HEK293 (cell line): ENCODE measurements around the gene LRP5.

Source experiments
- CTCF ChIA-PET: fragments of 350-600 bp; formaldehyde crosslinking; extraction: SDS; loops from one replicate; lab custom pipeline; 2021; ENCODE audit warnings: antibody characterized with exemption; lab: Yijun Ruan, JAX
- POLR2A ChIA-PET: fragments of 300-600 bp; formaldehyde crosslinking; extraction: SDS; loops from one replicate; lab custom pipeline; 2020; ENCODE audit warnings: antibody characterized with exemption, inconsistent platforms; lab: Yijun Ruan, JAX
- H3K27ac ChIP-seq: fragments of 200-500 bp; sonication (Bioruptor generic); 2 replicates; pipeline ENCODE4 v1.5.1; 2014; ENCODE audit warnings: low read depth, low read length, control low read depth, inconsistent platforms; ENCODE audit errors: extremely low read depth
- H3K36me3 ChIP-seq, 2 experiments: fragments of 200-500 bp in 1 of 2; sonication (Bioruptor generic) in 1 of 2; 1 replicate in 1 of 2; 2 replicates in 1 of 2; pipeline ENCODE4 v1.5.1; 2014 to 2017; ENCODE audit warnings: inconsistent platforms in 2 of 2, low read length in 2 of 2; ENCODE audit not compliant: control insufficient read depth in 2 of 2, insufficient read depth in 1 of 2
- H3K4me1 ChIP-seq: fragments of 200-500 bp; sonication (Bioruptor generic); 2 replicates; pipeline ENCODE4 v1.5.1; 2014; ENCODE audit warnings: mild to moderate bottlenecking, low read length, inconsistent platforms; ENCODE audit not compliant: control insufficient read depth, insufficient read depth
- H3K4me3 ChIP-seq: 2 replicates; pipeline ENCODE4 v1.5.1; 2011; ENCODE audit warnings: low read depth, mild to moderate bottlenecking, control low read depth, low read length, moderate library complexity
- H3K9me3 ChIP-seq: fragments of 200-500 bp; sonication (Bioruptor generic); 2 replicates; pipeline ENCODE4 v1.5.1; 2014; ENCODE audit warnings: low read depth, low read length, inconsistent platforms; ENCODE audit not compliant: control insufficient read depth, insufficient read depth
- HIC1 ChIP-seq: fragments of 450-650 bp; formaldehyde crosslinking; IDR thresholded peaks from 2 replicates; pipeline ENCODE4 v1.5.1; 2016; ENCODE audit warnings: missing biosample characterization, missing genetic modification characterization
- TRIM28 ChIP-seq: IDR thresholded peaks from 2 replicates; pipeline ENCODE4 v1.6.1; 2011; ENCODE audit warnings: low read length, control low read depth, borderline replicate concordance
- ZBTB11 ChIP-seq: fragments of 450-650 bp; formaldehyde crosslinking; conservative IDR thresholded peaks from 2 replicates; pipeline ENCODE4 v1.5.1; 2016; ENCODE audit warnings: low read depth, missing biosample characterization, missing genetic modification characterization
- ZFP41 ChIP-seq: fragments of 450-650 bp; formaldehyde crosslinking; IDR thresholded peaks from 2 replicates; pipeline ENCODE4 v1.5.1; 2016; ENCODE audit warnings: missing biosample characterization, missing genetic modification characterization, borderline replicate concordance
- ZNF114 ChIP-seq: fragments of 450-650 bp; formaldehyde crosslinking; IDR thresholded peaks from 2 replicates; pipeline ENCODE4 v1.5.0; 2017; ENCODE audit warnings: missing biosample characterization, missing genetic modification characterization
- ZNF155 ChIP-seq: fragments of 450-650 bp; formaldehyde crosslinking; IDR thresholded peaks from 2 replicates; pipeline ENCODE4 v1.5.1; 2016; ENCODE audit warnings: missing biosample characterization, missing genetic modification characterization
- ZNF169 ChIP-seq: fragments of 450-650 bp; formaldehyde crosslinking; IDR thresholded peaks from 2 replicates; pipeline ENCODE4 v1.5.1; 2016; ENCODE audit warnings: missing biosample characterization, missing genetic modification characterization
- ZNF19 ChIP-seq: fragments of 450-650 bp; formaldehyde crosslinking; IDR thresholded peaks from 2 replicates; pipeline ENCODE4; 2016; ENCODE audit warnings: missing biosample characterization, missing genetic modification characterization, low read depth
- ZNF221 ChIP-seq: fragments of 450-650 bp; formaldehyde crosslinking; IDR thresholded peaks from 2 replicates; pipeline ENCODE4 v1.5.1; 2017; ENCODE audit warnings: missing biosample characterization, missing genetic modification characterization, borderline replicate concordance
- ZNF26 ChIP-seq: fragments of 450-650 bp; formaldehyde crosslinking; IDR thresholded peaks from 2 replicates; pipeline ENCODE4 v1.5.1; 2016; ENCODE audit warnings: missing biosample characterization, missing genetic modification characterization
- ZNF398 ChIP-seq: fragments of 450-650 bp; formaldehyde crosslinking; IDR thresholded peaks from 2 replicates; pipeline ENCODE4 v1.5.1; 2017; ENCODE audit warnings: missing biosample characterization, missing genetic modification characterization
- ZNF548 ChIP-seq: fragments of 450-650 bp; formaldehyde crosslinking; IDR thresholded peaks from 2 replicates; pipeline ENCODE4 v1.5.1; 2016; ENCODE audit warnings: missing biosample characterization, missing genetic modification characterization
- ZNF596 ChIP-seq: fragments of 450-650 bp; IDR thresholded peaks from 2 replicates; pipeline ENCODE4 v1.5.0; 2018; ENCODE audit warnings: missing biosample characterization, mild to moderate bottlenecking, missing genetic modification characterization, moderate library complexity

The LRP5 gene

GRCh38 chr11:68275721-68276507 is 36.5 kb upstream of the LRP5 start (continued):
- TF ChIP-seq ZNF548 (tag by site-specific recombination) (no peak), ZNF169 (no peak), ZFP41 (tag by site-specific recombination) (no peak)

- Histone ChIP-seq H3K36me3 (no peaks in the 10 kb centered on the region), H3K9me3 (no peaks in the 10 kb centered on the region), H3K4me1 (no peaks in the 10 kb centered on the region; the same call in 1 of the 2 replicates), H3K4me3 (no peak overlapping the region), H3K27ac (no peak overlapping the region)
- TF ChIP-seq TRIM28 (no peak), ZNF114 (tag by site-specific recombination) (no peak), ZNF19 (tag by site-specific recombination) (no peak)
- ChIA-PET POLR2A (interaction anchor here (0.5 to 0.7 kb wide), 3 partner anchors 10 to 848 kb away, joined by 3 to 5 read pairs (median 3); no protein-coding TSS in a partner anchor), CTCF (interaction anchor here (0.5 to 1.8 kb wide), 2 partner anchors 17 to 546 kb away, joined by 3 to 4 read pairs; no protein-coding TSS in a partner anchor)
These were observed 35.5 kb upstream of the LRP5 start for GRCh38 chr11:68276861-68277260.

- H3K4me3 ChIP-seq = no peak overlapping the region
- CTCF ChIA-PET = interaction anchor here (0.6 to 0.7 kb wide), 3 partner anchors 27 to 154 kb away, joined by 3 to 4 read pairs (median 4); no protein-coding TSS in a partner anchor
- TF ChIP-seq ZNF596 (tag by site-specific recombination) (no peak), ZNF155 (tag by site-specific recombination) (no peak), ZBTB11 (tag by site-specific recombination) (no peak), ZNF26 (no peak), ZNF398 (no peak), ZNF221 (tag by site-specific recombination) (no peak), HIC1 (tag by site-specific recombination) (no peak)
- H3K9me3 ChIP-seq = no peaks in the 10 kb centered on the region
- H3K36me3 ChIP-seq = no peaks in the 10 kb centered on the region
- POLR2A ChIA-PET = no interaction called here
- H3K27ac ChIP-seq = no peak overlapping the region
- H3K4me1 ChIP-seq = no peaks in the 10 kb centered on the region
These were observed 32.7 kb upstream of the LRP5 start for GRCh38 chr11:68279676-68280075.
